Neural cell (in vitro differentiated cells): ENCODE results near the gene SEZ6. TPM values are rescaled to one million over a fixed set of nuclear protein-coding genes. Genes with fewer than 3 reads are reported as not detected.

ENCODE experiments used
- H2AFZ ChIP-seq: fragments of 200-600, 300-800 bp; sonication (generic), shearing (Covaris generic); 2 replicates; pipeline ENCODE4 v1.6.0; 2014; ENCODE audit warnings: low read depth, mild to moderate bottlenecking, antibody characterized with exemption, low read length, moderate library complexity
- H3F3A ChIP-seq: fragments of 200-600 bp; shearing (Covaris generic); 2 replicates; pipeline ENCODE4 v1.6.1; 2016; ENCODE audit warnings: mild to moderate bottlenecking, moderate library complexity, mixed read lengths, antibody characterized with exemption, low read length; ENCODE audit not compliant: insufficient read depth, poor library complexity, severe bottlenecking
- H3K27ac ChIP-seq: fragments of 200-600, 300-800 bp; sonication (generic), shearing (Covaris generic); 2 replicates; pipeline ENCODE4 v1.5.1; 2014; ENCODE audit warnings: mild to moderate bottlenecking, low read length, moderate library complexity
- H3K27me3 ChIP-seq: fragments of 300-800, 200-600 bp; sonication (generic), shearing (Covaris generic); 2 replicates; pipeline ENCODE4 v1.6.0; 2014; ENCODE audit warnings: mild to moderate bottlenecking, low read depth, low read length, moderate library complexity; ENCODE audit not compliant: insufficient read depth
- H3K36me3 ChIP-seq: fragments of 300-800, 200-600 bp; sonication (generic), shearing (Covaris generic); 2 replicates; pipeline ENCODE4 v1.5.1; 2014; ENCODE audit warnings: mild to moderate bottlenecking, antibody characterized with exemption, low read length, moderate library complexity; ENCODE audit not compliant: insufficient read depth
- H3K4me2 ChIP-seq: fragments of 300-800, 200-600 bp; sonication (generic), shearing (Covaris generic); 2 replicates; pipeline ENCODE4 v1.6.0; 2014; ENCODE audit warnings: mild to moderate bottlenecking, low read length
- H3K4me3 ChIP-seq: fragments of 300-800, 200-600 bp; sonication (generic), shearing (Covaris generic); 2 replicates; pipeline ENCODE4 v1.5.1; 2014; ENCODE audit warnings: mild to moderate bottlenecking, low read length, moderate library complexity
- H3K79me2 ChIP-seq: fragments of 200-600 bp; shearing (Covaris generic); replicated peaks from 2 replicates; pipeline ENCODE4 v1.6.0; 2014; ENCODE audit warnings: mild to moderate bottlenecking, low read length, moderate library complexity; ENCODE audit not compliant: insufficient read depth
- H3K9ac ChIP-seq: fragments of 300-800, 200-600 bp; sonication (generic), shearing (Covaris generic); 2 replicates; pipeline ENCODE4 v1.6.1; 2016; ENCODE audit warnings: mild to moderate bottlenecking, low read length, mixed read lengths
- H3K9me2 ChIP-seq: fragments of 200-600 bp; shearing (Covaris generic); 2 replicates; pipeline ENCODE4 v1.6.1; 2016; ENCODE audit warnings: mild to moderate bottlenecking, low read length, mixed read lengths; ENCODE audit not compliant: insufficient read depth
- H3K9me3 ChIP-seq: fragments of 200-600, 300-800 bp; sonication (generic), shearing (Covaris generic); 2 replicates; pipeline ENCODE4 v1.6.1; 2016; ENCODE audit warnings: mild to moderate bottlenecking, mixed run types, low read length, moderate library complexity, mixed read lengths
- H4K20me1 ChIP-seq: fragments of 200-600 bp; shearing (Covaris generic); 2 replicates; pipeline ENCODE4 v1.6.1; 2016; ENCODE audit warnings: mild to moderate bottlenecking, mixed run types; ENCODE audit not compliant: insufficient read depth
- CTCF ChIP-seq: fragments of 450-650 bp; IDR thresholded peaks from 2 replicates; pipeline ENCODE4 v1.5.1; 2014; ENCODE audit warnings: antibody characterized with exemption, mild to moderate bottlenecking, moderate library complexity; ENCODE audit not compliant: poor library complexity, severe bottlenecking
- EP300 ChIP-seq: fragments of 450-650 bp; conservative IDR thresholded peaks from 2 replicates; pipeline ENCODE4 v1.6.1; 2014; ENCODE audit warnings: antibody characterized with exemption, mild to moderate bottlenecking, moderate library complexity; ENCODE audit not compliant: poor library complexity, severe bottlenecking
- EZH2 ChIP-seq: fragments of 200-600, 300-800 bp; shearing (Covaris generic), sonication (generic); IDR thresholded peaks from 2 replicates; pipeline ENCODE4 v1.6.1; 2014; ENCODE audit warnings: antibody characterized with exemption, low read length, borderline replicate concordance, mild to moderate bottlenecking; ENCODE audit not compliant: insufficient read depth, poor library complexity, severe bottlenecking
- MXI1 ChIP-seq: fragments of 450-650 bp; conservative IDR thresholded peaks from 2 replicates; pipeline ENCODE4 v1.6.1; 2014; ENCODE audit warnings: antibody characterized with exemption, mild to moderate bottlenecking; ENCODE audit not compliant: poor library complexity, severe bottlenecking
- POLR2AphosphoS5 ChIP-seq: IDR thresholded peaks from 2 replicates; pipeline ENCODE4 v1.6.1; 2012
- RAD21 ChIP-seq: fragments of 450-650 bp; conservative IDR thresholded peaks from 2 replicates; pipeline ENCODE4 v1.6.1; 2014; ENCODE audit warnings: antibody characterized with exemption, mild to moderate bottlenecking, moderate library complexity
- REST ChIP-seq: IDR thresholded peaks from 2 replicates; pipeline ENCODE4 v1.6.1; 2012; ENCODE audit warnings: borderline replicate concordance
- SMC3 ChIP-seq: fragments of 450-650 bp; conservative IDR thresholded peaks from 2 replicates; pipeline ENCODE4 v1.6.1; 2014; ENCODE audit warnings: antibody characterized with exemption, mild to moderate bottlenecking, moderate library complexity; ENCODE audit not compliant: poor library complexity
- TAF1 ChIP-seq: IDR thresholded peaks from 2 replicates; pipeline ENCODE4 v1.6.1; 2012; ENCODE audit warnings: low read depth
- polyA plus RNA-seq: library from polyadenylated mRNA; depleted of rRNA; stranded (reverse); fragments of >200 nt; gene quantifications from 2 replicates; pipeline ENCODE4 v1.2.3, GENCODE V29; 2014

SEZ6 gene
- polyA plus RNA-seq, 1 donor from 2014 or later = 15.1 TPM

- Histone ChIP-seq H3K79me2 (no peaks in the 10 kb centered on the region), H3K27me3 (no peaks in the 10 kb centered on the region), H3F3A (no peaks in the 10 kb centered on the region), H3K9me2 (no peaks in the 10 kb centered on the region), H3K9me3 (no peaks in the 10 kb centered on the region), H3K4me2 (no peak overlapping the region), H3K4me3 (no peak overlapping the region), H3K27ac (no peak overlapping the region), H3K9ac (no peak overlapping the region), H4K20me1 (no peaks in the 10 kb centered on the region), H2AFZ (no peak overlapping the region), H3K36me3 (no peaks in the 10 kb centered on the region)
- TF ChIP-seq TAF1 = no peak
- no peak for TF ChIP-seq SMC3
- TF ChIP-seq EP300 = no peak
- TF ChIP-seq EZH2 = no peak
- no peak for TF ChIP-seq CTCF
- no peak for TF ChIP-seq POLR2AphosphoS5
- no peak for TF ChIP-seq RAD21
- no peak for TF ChIP-seq REST
- no peak for TF ChIP-seq MXI1
These were observed 30.2 kb downstream of the SEZ6 start for GRCh38 chr17:28975646-28976045.

- Histone ChIP-seq H3K36me3 (no peaks in the 10 kb centered on the region), H3K4me3 (no peak overlapping the region), H3K9me2 (no peaks in the 10 kb centered on the region), H3K27ac (no peak overlapping the region), H3K27me3 (no peaks in the 10 kb centered on the region), H3F3A (no peaks in the 10 kb centered on the region), H2AFZ (no peak overlapping the region), H3K79me2 (no peaks in the 10 kb centered on the region), H4K20me1 (no peaks in the 10 kb centered on the region), H3K4me2 (no peak overlapping the region), H3K9me3 (no peaks in the 10 kb centered on the region), H3K9ac (no peak overlapping the region)
- TF ChIP-seq CTCF (no peak), MXI1 (no peak), REST (no peak), POLR2AphosphoS5 (no peak), RAD21 (no peak), EZH2 (no peak), TAF1 (no peak), EP300 (no peak)
These were observed 30.8 kb downstream of the SEZ6 start for GRCh38 chr17:28975031-28975430.
